Endothelial cell (in vitro differentiated cells): Measurements from ENCODE around the gene IFT88. TPM values are rescaled to one million over a fixed set of nuclear protein-coding genes. Genes with fewer than 3 reads are reported as not detected.
A peak's percentile ranks its signal among the peaks of the same experiment; 100 is the strongest.

Experiments used
- DNase-seq: peaks from one replicate; pipeline ENCODE4 v3.0.0; 2021; ENCODE audit warnings: low spot score
- H3K27ac Mint-ChIP-seq: one replicate; pipeline ENCODE4 v1.8.0; 2021; ENCODE audit warnings: mixed read lengths, inconsistent platforms; ENCODE audit not compliant: unreplicated experiment
- H3K27me3 Mint-ChIP-seq: one replicate; pipeline ENCODE4 v1.8.0; 2021; ENCODE audit warnings: mild to moderate bottlenecking, moderate library complexity, mixed read lengths, inconsistent platforms; ENCODE audit not compliant: unreplicated experiment
- H3K36me3 Mint-ChIP-seq: one replicate; pipeline ENCODE4 v1.8.0; 2021; ENCODE audit warnings: mild to moderate bottlenecking, low read depth, mixed read lengths, inconsistent platforms; ENCODE audit not compliant: unreplicated experiment
- H3K4me1 Mint-ChIP-seq: one replicate; pipeline ENCODE4 v1.8.0; 2021; ENCODE audit warnings: mild to moderate bottlenecking, mixed read lengths, inconsistent platforms; ENCODE audit not compliant: unreplicated experiment
- H3K4me3 Mint-ChIP-seq: one replicate; pipeline ENCODE4 v1.8.0; 2021; ENCODE audit warnings: mild to moderate bottlenecking, mixed read lengths, inconsistent platforms; ENCODE audit not compliant: unreplicated experiment
- H3K9me3 Mint-ChIP-seq: one replicate; pipeline ENCODE4 v1.8.0; 2021; ENCODE audit warnings: mixed read lengths, inconsistent platforms; ENCODE audit not compliant: unreplicated experiment
- total RNA-seq: library from RNA; stranded (reverse); fragmentation: NEBNext Ultra II Directional; extraction: Animal tissue kit (Norgen Biotek cat#: 25700); gene quantifications from one replicate; pipeline ENCODE4 v1.2.1, GENCODE V29; 2021; ENCODE audit not compliant: unreplicated experiment
- TF ChIP-seq, protein P1 (sequence below): fragments of 200-600 bp; sonication (generic); IDR thresholded peaks from one replicate; pipeline ENCODE4 v1.5.0; 2021; ENCODE audit warnings: antibody characterized with exemption; ENCODE audit not compliant: unreplicated experiment

IFT88 gene
- total RNA-seq, 1 donor from 2014 or later, result 7.8 TPM

DNA sequence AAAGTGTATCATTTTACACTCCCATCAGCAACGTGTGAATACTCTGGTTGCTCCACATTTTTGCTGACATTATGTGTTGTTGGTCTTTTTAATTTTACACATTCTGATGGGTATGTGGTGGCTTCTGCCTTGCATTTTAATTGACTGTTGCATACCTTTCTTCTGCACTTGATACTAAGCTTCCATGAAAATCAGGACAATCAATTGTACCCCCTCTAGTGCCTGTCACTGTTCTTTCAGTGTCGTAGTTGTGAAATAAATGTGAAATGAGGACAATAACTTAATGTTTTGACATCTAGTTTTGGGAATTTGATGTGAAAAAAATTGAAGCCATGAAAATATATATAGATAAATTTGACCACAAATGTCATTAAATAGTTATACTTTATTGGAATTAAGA, 6.7 kb downstream of the IFT88 start:
- H3K4me3 Mint-ChIP-seq, result no peak overlapping the region

DNA sequence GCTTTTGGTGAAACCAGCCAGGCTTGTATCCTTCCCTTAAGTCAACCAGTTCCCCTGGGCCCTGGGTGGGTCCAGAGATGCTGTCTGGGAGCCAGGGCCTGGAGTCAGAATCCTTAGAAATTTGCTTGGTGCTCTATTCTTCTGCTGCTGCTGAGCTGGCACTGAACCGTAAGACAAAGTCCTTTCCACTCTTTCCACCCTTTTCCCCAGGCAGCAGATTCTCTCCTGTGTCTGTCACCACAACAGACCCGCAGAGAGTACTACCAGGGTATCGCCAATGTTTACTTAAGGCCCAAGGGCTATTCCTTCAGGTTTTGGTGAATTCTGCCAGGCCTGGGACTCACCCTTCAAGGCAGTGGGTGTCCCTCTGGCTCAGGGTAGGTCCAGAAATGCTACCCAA, 12.2 kb downstream of the IFT88 start:
- Mint-ChIP-seq H3K27ac (no peak overlapping the region), H3K4me1 (peaks cover 9% of the 10 kb centered on the region), H3K36me3 (peaks cover 30% of the 10 kb centered on the region), H3K4me3 (no peak overlapping the region), H3K27me3 (no peaks in the 10 kb centered on the region), H3K9me3 (no peaks in the 10 kb centered on the region)
- TF ChIP-seq, protein P1, sequence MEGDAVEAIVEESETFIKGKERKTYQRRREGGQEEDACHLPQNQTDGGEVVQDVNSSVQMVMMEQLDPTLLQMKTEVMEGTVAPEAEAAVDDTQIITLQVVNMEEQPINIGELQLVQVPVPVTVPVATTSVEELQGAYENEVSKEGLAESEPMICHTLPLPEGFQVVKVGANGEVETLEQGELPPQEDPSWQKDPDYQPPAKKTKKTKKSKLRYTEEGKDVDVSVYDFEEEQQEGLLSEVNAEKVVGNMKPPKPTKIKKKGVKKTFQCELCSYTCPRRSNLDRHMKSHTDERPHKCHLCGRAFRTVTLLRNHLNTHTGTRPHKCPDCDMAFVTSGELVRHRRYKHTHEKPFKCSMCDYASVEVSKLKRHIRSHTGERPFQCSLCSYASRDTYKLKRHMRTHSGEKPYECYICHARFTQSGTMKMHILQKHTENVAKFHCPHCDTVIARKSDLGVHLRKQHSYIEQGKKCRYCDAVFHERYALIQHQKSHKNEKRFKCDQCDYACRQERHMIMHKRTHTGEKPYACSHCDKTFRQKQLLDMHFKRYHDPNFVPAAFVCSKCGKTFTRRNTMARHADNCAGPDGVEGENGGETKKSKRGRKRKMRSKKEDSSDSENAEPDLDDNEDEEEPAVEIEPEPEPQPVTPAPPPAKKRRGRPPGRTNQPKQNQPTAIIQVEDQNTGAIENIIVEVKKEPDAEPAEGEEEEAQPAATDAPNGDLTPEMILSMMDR, result no peak
- no peak for DNase-seq

More for the DNA sequence above, 6.7 kb downstream of the IFT88 start:
- Mint-ChIP-seq H3K36me3 (peaks cover 12% of the 10 kb centered on the region), H3K27ac (no peak overlapping the region), H3K9me3 (no peaks in the 10 kb centered on the region), H3K4me1 (no peaks in the 10 kb centered on the region), H3K27me3 (no peaks in the 10 kb centered on the region)
- TF ChIP-seq, protein P1, result no peak
- no peak for DNase-seq

DNA sequence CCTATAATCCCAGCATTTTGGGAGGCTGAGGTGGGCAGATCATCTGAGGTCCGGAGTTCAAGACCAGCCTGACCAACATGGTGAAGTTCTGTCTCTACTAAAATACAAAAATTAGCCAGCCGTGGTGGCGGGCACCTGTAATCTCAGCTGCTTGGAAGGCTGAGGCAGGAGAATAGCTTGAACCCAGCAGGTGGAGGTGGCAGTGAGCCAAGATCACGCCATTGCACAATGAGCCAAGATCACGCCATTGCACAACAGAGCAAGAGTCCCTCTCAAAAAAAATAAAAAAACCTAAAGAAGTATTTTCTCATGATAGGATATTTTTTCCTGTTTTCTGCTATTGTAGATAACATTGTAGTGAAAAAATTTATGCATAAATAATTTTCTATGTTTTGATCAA, 13.3 kb downstream of the IFT88 start:
- H3K36me3 Mint-ChIP-seq, result peaks cover 34% of the 10 kb centered on the region

DNA sequence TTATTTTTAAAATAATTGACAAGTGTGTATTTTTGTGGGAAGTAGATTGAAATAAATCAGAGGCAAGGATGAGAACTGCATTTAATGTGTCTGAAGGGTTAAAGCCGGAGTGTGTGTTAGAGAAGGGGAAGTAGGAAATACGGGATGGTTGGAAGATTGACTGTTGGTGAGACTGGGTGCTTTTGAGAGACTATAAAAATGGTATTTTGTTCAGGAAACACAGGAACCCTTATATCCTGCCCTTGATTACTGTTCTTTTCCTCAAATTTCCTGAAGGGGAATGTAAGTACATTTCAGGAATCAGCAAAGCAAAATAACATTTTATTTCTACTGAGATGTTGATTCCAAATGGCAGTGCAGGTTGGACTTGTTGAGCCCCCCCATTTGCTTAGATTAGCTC, 15.1 kb downstream of the IFT88 start:
- Mint-ChIP-seq H3K9me3 (no peaks in the 10 kb centered on the region), H3K27ac (peak overlapping the region; percentile 16), H3K36me3 (peaks cover 29% of the 10 kb centered on the region), H3K4me3 (no peak overlapping the region), H3K27me3 (no peaks in the 10 kb centered on the region), H3K4me1 (peaks cover 9% of the 10 kb centered on the region)
- no peak for DNase-seq
- TF ChIP-seq, protein P1, result no peak

More for the DNA sequence above, 13.3 kb downstream of the IFT88 start:
- Mint-ChIP-seq H3K4me3 (no peak overlapping the region), H3K9me3 (no peaks in the 10 kb centered on the region), H3K27ac (no peak overlapping the region), H3K27me3 (no peaks in the 10 kb centered on the region), H3K4me1 (peaks cover 9% of the 10 kb centered on the region)
- no peak for DNase-seq
- TF ChIP-seq, protein P1, result no peak

DNA sequence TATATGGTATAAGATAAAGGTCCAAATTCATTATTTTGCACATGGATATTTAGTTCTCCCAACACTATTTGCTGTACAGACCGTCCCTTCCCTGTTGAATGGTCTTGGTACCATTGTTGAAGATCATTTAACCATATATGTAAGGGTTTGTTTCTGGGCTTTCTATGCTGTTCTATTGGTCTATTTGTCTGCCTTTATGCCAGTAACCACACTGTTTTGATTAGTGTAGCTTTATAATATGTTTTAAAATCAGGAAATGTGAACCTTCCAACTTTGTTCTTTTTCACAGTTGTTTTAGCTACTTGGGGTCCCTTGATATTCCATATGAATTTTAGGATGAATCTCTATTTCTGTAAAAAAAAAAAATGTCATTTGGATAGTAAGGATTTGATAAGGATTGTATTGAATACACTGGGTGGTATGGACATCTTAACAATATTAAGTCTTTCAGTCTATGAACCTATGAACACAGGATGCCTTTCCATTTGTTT, 16.9 kb downstream of the IFT88 start:
- Mint-ChIP-seq H3K4me3 (no peak overlapping the region), H3K4me1 (peaks cover 9% of the 10 kb centered on the region), H3K27me3 (no peaks in the 10 kb centered on the region), H3K27ac (no peak overlapping the region), H3K36me3 (peaks cover 20% of the 10 kb centered on the region), H3K9me3 (no peaks in the 10 kb centered on the region)
- TF ChIP-seq, protein P1, result no peak
- DNase-seq, result no peak
